ENCODE results near the gene LYST.

Gene LYST

GRCh38 chr1:235835226-235835625, 31.5 kb downstream of the LYST start:
- Mint-ChIP-seq H3K4me3 (no peak overlapping the region), H3K27me3 (no peaks in the 10 kb centered on the region), H3K27ac (peak overlapping the region; percentile 21), H3K36me3 (peaks cover 7 to 25% of the 10 kb centered on the region in 2 donors), H3K9me3 (peaks cover 0 to 2% of the 10 kb centered on the region in 2 donors), H3K4me1 (peaks cover 24 to 31% of the 10 kb centered on the region in 2 donors)
- ATAC-seq (replicated peaks) (no peak), DNase-seq (no peak)

GRCh38 chr1:235834620-235835019, 32.1 kb downstream of the LYST start:
- H3K27me3 Mint-ChIP-seq, result no peaks in the 10 kb centered on the region
- peaks cover 4 to 21% of the 10 kb centered on the region in 2 donors for H3K36me3 Mint-ChIP-seq
- H3K4me3 Mint-ChIP-seq, result no peak overlapping the region
- H3K9me3 Mint-ChIP-seq, result no peaks in the 10 kb centered on the region
- ATAC-seq (replicated peaks), result no peak
- no peak for DNase-seq
- peak overlapping the region; percentile 43 for H3K27ac Mint-ChIP-seq
- peaks cover 19 to 28% of the 10 kb centered on the region in 2 donors for H3K4me1 Mint-ChIP-seq

- Mint-ChIP-seq H3K4me1 (peaks cover 11 to 27% of the 10 kb centered on the region in 2 donors), H3K9me3 (no peaks in the 10 kb centered on the region), H3K27ac (peak overlapping the region; percentile 9), H3K4me3 (no peak overlapping the region), H3K36me3 (peaks cover 0 to 22% of the 10 kb centered on the region in 2 donors), H3K27me3 (no peaks in the 10 kb centered on the region)
- ATAC-seq (replicated peaks), result peak in 1 of 2 donors; percentile 11
- no peak for DNase-seq
These were observed 34.7 kb downstream of the LYST start for GRCh38 chr1:235832011-235832410.

- Mint-ChIP-seq H3K27ac (peak overlapping the region; percentile 82), H3K27me3 (no peaks in the 10 kb centered on the region), H3K4me3 (peak overlapping the region; percentile 20 to 63), H3K4me1 (peaks cover 11 to 32% of the 10 kb centered on the region in 2 donors), H3K36me3 (peaks cover 5 to 27% of the 10 kb centered on the region in 2 donors), H3K9me3 (no peaks in the 10 kb centered on the region)
- DNase-seq (peak; percentile 89), ATAC-seq (replicated peaks) (peak; percentile 100)
These were observed 35.6 kb downstream of the LYST start for GRCh38 chr1:235831148-235831547.

GRCh38 chr1:235826102-235826854, 40.4 kb downstream of the LYST start:
- Mint-ChIP-seq H3K4me3 (no peak overlapping the region), H3K9me3 (peaks cover 0 to 2% of the 10 kb centered on the region in 2 donors), H3K36me3 (peaks cover 18 to 43% of the 10 kb centered on the region in 2 donors), H3K4me1 (peaks cover 6 to 42% of the 10 kb centered on the region in 2 donors), H3K27ac (no peak overlapping the region), H3K27me3 (no peaks in the 10 kb centered on the region)
- DNase-seq, result no peak
- ATAC-seq (replicated peaks), result no peak

GRCh38 chr1:235825229-235825628, 41.5 kb downstream of the LYST start:
- DNase-seq (no peak), ATAC-seq (replicated peaks) (no peak)
- Mint-ChIP-seq H3K36me3 (peaks cover 18 to 40% of the 10 kb centered on the region in 2 donors), H3K9me3 (peaks cover 0 to 2% of the 10 kb centered on the region in 2 donors), H3K4me1 (peaks cover 4 to 31% of the 10 kb centered on the region in 2 donors), H3K4me3 (no peak overlapping the region), H3K27me3 (no peaks in the 10 kb centered on the region), H3K27ac (no peak overlapping the region)

- Mint-ChIP-seq H3K4me3 (no peak overlapping the region), H3K4me1 (peaks cover 6 to 32% of the 10 kb centered on the region in 2 donors), H3K27me3 (no peaks in the 10 kb centered on the region), H3K9me3 (peaks cover 0 to 2% of the 10 kb centered on the region in 2 donors), H3K36me3 (peaks cover 20 to 42% of the 10 kb centered on the region in 2 donors), H3K27ac (no peak overlapping the region)
- DNase-seq, result no peak
- no peak for ATAC-seq (replicated peaks)
These were observed 43.0 kb downstream of the LYST start for GRCh38 chr1:235823684-235824083.

- Mint-ChIP-seq H3K4me1 (peaks cover 6 to 34% of the 10 kb centered on the region in 2 donors), H3K27me3 (no peaks in the 10 kb centered on the region), H3K4me3 (no peak overlapping the region), H3K27ac (no peak overlapping the region), H3K9me3 (peaks cover 0 to 2% of the 10 kb centered on the region in 2 donors), H3K36me3 (peaks cover 22 to 36% of the 10 kb centered on the region in 2 donors)
- DNase-seq, result no peak
- ATAC-seq (replicated peaks), result peak in 1 of 2 donors; percentile 22
These were observed 44.0 kb downstream of the LYST start for GRCh38 chr1:235822685-235823084.

GRCh38 chr1:235821361-235821981, 45.2 kb downstream of the LYST start:
- Mint-ChIP-seq H3K4me3 (no peak overlapping the region), H3K36me3 (peaks cover 26 to 46% of the 10 kb centered on the region in 2 donors), H3K27me3 (no peaks in the 10 kb centered on the region), H3K9me3 (peaks cover 0 to 2% of the 10 kb centered on the region in 2 donors), H3K27ac (no peak overlapping the region), H3K4me1 (peaks cover 16 to 44% of the 10 kb centered on the region in 2 donors)
- ATAC-seq (replicated peaks), result no peak
- DNase-seq, result no peak

- Mint-ChIP-seq H3K9me3 (peaks cover 0 to 2% of the 10 kb centered on the region in 2 donors), H3K27me3 (no peaks in the 10 kb centered on the region), H3K36me3 (peaks cover 17 to 41% of the 10 kb centered on the region in 2 donors), H3K27ac (peak overlapping the region; percentile 47), H3K4me1 (peaks cover 17 to 40% of the 10 kb centered on the region in 2 donors), H3K4me3 (no peak overlapping the region)
- ATAC-seq (replicated peaks) (no peak), DNase-seq (no peak)
These were observed 46.6 kb downstream of the LYST start for GRCh38 chr1:235820061-235820460.

- peak overlapping the region; percentile 80 for H3K27ac Mint-ChIP-seq
- H3K36me3 Mint-ChIP-seq, result peaks cover 14 to 36% of the 10 kb centered on the region in 2 donors
- H3K9me3 Mint-ChIP-seq, result peaks cover 0 to 2% of the 10 kb centered on the region in 2 donors
- no peak overlapping the region for H3K4me3 Mint-ChIP-seq
- no peaks in the 10 kb centered on the region for H3K27me3 Mint-ChIP-seq
- DNase-seq (no peak), ATAC-seq (replicated peaks) (no peak)
- H3K4me1 Mint-ChIP-seq, result peaks cover 16 to 38% of the 10 kb centered on the region in 2 donors
These were observed 48.0 kb downstream of the LYST start for GRCh38 chr1:235818632-235819136.

- Mint-ChIP-seq H3K27ac (no peak overlapping the region), H3K27me3 (no peaks in the 10 kb centered on the region), H3K9me3 (no peaks in the 10 kb centered on the region), H3K36me3 (peaks cover 9 to 26% of the 10 kb centered on the region in 2 donors), H3K4me1 (peaks cover 12 to 24% of the 10 kb centered on the region in 2 donors), H3K4me3 (no peak overlapping the region)
- no peak for DNase-seq
- no peak for ATAC-seq (replicated peaks)
These were observed 49.5 kb downstream of the LYST start for GRCh38 chr1:235817101-235817728.

- H3K27ac Mint-ChIP-seq, result no peak overlapping the region
- no peak for DNase-seq
These were observed 56.9 kb downstream of the LYST start for GRCh38 chr1:235809688-235810397.

GRCh38 chr1:235808223-235808622, 58.5 kb downstream of the LYST start:
- Mint-ChIP-seq H3K36me3 (peaks cover 18 to 23% of the 10 kb centered on the region in 2 donors), H3K9me3 (no peaks in the 10 kb centered on the region), H3K27me3 (no peaks in the 10 kb centered on the region), H3K4me1 (no peaks in the 10 kb centered on the region), H3K4me3 (no peak overlapping the region), H3K27ac (no peak overlapping the region)
- DNase-seq, result no peak
- ATAC-seq (replicated peaks), result no peak

More at GRCh38 chr1:235809688-235810397, 56.9 kb downstream of the LYST start:
- no peaks in the 10 kb centered on the region for H3K4me1 Mint-ChIP-seq
- no peak for ATAC-seq (replicated peaks)
- no peak overlapping the region for H3K4me3 Mint-ChIP-seq
- no peaks in the 10 kb centered on the region for H3K9me3 Mint-ChIP-seq
- no peaks in the 10 kb centered on the region for H3K27me3 Mint-ChIP-seq
- H3K36me3 Mint-ChIP-seq, result peaks cover 13 to 22% of the 10 kb centered on the region in 2 donors
